GM12864 (cell line): ENCODE measurements around the gene LEMD2.

Experiments
- DNase-seq: peaks from one replicate; pipeline ENCODE4 v3.0.0-alpha.2; 2011; ENCODE audit warnings: low read depth
- H3K4me3 ChIP-seq: 2 replicates; pipeline ENCODE4 v1.5.1; 2011; ENCODE audit warnings: mild to moderate bottlenecking, low read depth, low read length, control low read depth
- CTCF ChIP-seq: IDR thresholded peaks from 2 replicates; pipeline ENCODE4 v1.5.1; 2011; ENCODE audit warnings: low read depth, mild to moderate bottlenecking, moderate library complexity, low read length, control low read depth, inconsistent platforms; ENCODE audit errors: missing control alignments

Gene LEMD2

GRCh38 chr6:33809594-33809993 is 20.7 kb upstream of the LEMD2 start:
- TF ChIP-seq CTCF, result no peak
- no peak overlapping the region for H3K4me3 ChIP-seq
- DNase-seq, result no peak

GRCh38 chr6:33808641-33809180 is 19.8 kb upstream of the LEMD2 start:
- no peak overlapping the region for H3K4me3 ChIP-seq
- no peak for DNase-seq
- no peak for TF ChIP-seq CTCF

GRCh38 chr6:33807606-33808005 is 18.7 kb upstream of the LEMD2 start:
- H3K4me3 ChIP-seq, result no peak overlapping the region
- DNase-seq, result no peak
- no peak for TF ChIP-seq CTCF

- no peak for DNase-seq
- TF ChIP-seq CTCF, result no peak
- no peak overlapping the region for H3K4me3 ChIP-seq
Observed at GRCh38 chr6:33806841-33807240, 17.9 kb upstream of the LEMD2 start.

- no peak within 1 kb of the TSS for H3K4me3 ChIP-seq
- DNase-seq, result no peak
- no peak for TF ChIP-seq CTCF
Observed at GRCh38 chr6:33803571-33804053, 14.7 kb upstream of the LEMD2 start, which contains the start of gene MLN. Gene MLN, minus strand, starts transcription at chr6:33804003. Its CDS starts 2,840 bp downstream, at chr6:33801163.

- no peak for TF ChIP-seq CTCF
- no peak overlapping the region for H3K4me3 ChIP-seq
- no peak for DNase-seq
Observed at GRCh38 chr6:33802186-33802958, 13.4 kb upstream of the LEMD2 start.
